Measurements from ENCODE around the gene TCEA3.

GRCh38 chr1:23368562-23369334 is 55.8 kb downstream of the TCEA3 start:
- TF ChIP-seq CTCF (IDR thresholded peaks at IDR 0.05; ENCODE audit: insufficient read depth, low read depth, low read length) (no peak), EZH2 (IDR thresholded peaks at IDR 0.05; ENCODE audit: insufficient read depth, low read length) (no peak)

Measured in astrocyte (in vitro differentiated cells and primary cell).